HepG2 (cell line): ENCODE measurements around the gene RECQL5. TPM values are rescaled to one million over a fixed set of nuclear protein-coding genes. Genes with fewer than 3 reads are reported as not detected.

Experiments
- CC2D1A ChIP-seq: sonication (generic); formaldehyde crosslinking; IDR thresholded peaks from 2 replicates; pipeline ENCODE4 v1.8.1; 2023; ENCODE audit warnings: mild to moderate bottlenecking, missing genetic modification reagents
- ELF1 ChIP-seq: sonication (generic); formaldehyde crosslinking; IDR thresholded peaks from 2 replicates; pipeline ENCODE4 v1.4.0; 2020; ENCODE audit warnings: missing genetic modification reagents
- ESRRA ChIP-seq: sonication (generic); formaldehyde crosslinking; IDR thresholded peaks from 2 replicates; pipeline ENCODE4 v1.5.1; 2020; ENCODE audit warnings: mild to moderate bottlenecking, low read depth, missing genetic modification reagents
- FOSL2 ChIP-seq: sonication (generic); formaldehyde crosslinking; IDR thresholded peaks from 2 replicates; pipeline ENCODE4 v1.4.0; 2020; ENCODE audit warnings: missing genetic modification reagents
- HMG20B ChIP-seq: conservative IDR thresholded peaks from 2 replicates; pipeline ENCODE4 v1.6.1; 2016; ENCODE audit warnings: missing genetic modification reagents, missing compliant biosample characterization
- MEIS2 ChIP-seq: sonication (generic); formaldehyde crosslinking; IDR thresholded peaks from 2 replicates; pipeline ENCODE4 v1.9.0; 2021; ENCODE audit warnings: mild to moderate bottlenecking, missing genetic modification reagents
- NFATC3 ChIP-seq: sonication (generic); formaldehyde crosslinking; IDR thresholded peaks from 2 replicates; pipeline ENCODE4 v1.5.1; 2020; ENCODE audit warnings: mild to moderate bottlenecking, missing genetic modification reagents
- NKX3-1 ChIP-seq: sonication (generic); formaldehyde crosslinking; IDR thresholded peaks from 2 replicates; pipeline ENCODE4 v1.5.0; 2020; ENCODE audit warnings: missing genetic modification reagents
- PHF20 ChIP-seq: sonication (generic); formaldehyde crosslinking; IDR thresholded peaks from 2 replicates; pipeline ENCODE4 v1.5.0; 2020; ENCODE audit warnings: mild to moderate bottlenecking, missing genetic modification reagents
- PHF8 ChIP-seq: sonication (generic); formaldehyde crosslinking; IDR thresholded peaks from 2 replicates; pipeline ENCODE4 v1.5.0; 2020; ENCODE audit warnings: missing genetic modification reagents
- ZFP36L1 ChIP-seq: sonication (generic); formaldehyde crosslinking; IDR thresholded peaks from 2 replicates; pipeline ENCODE4 v1.8.0; 2022; ENCODE audit warnings: mild to moderate bottlenecking, missing genetic modification reagents, moderate library complexity
- ZFP62 ChIP-seq: sonication (generic); formaldehyde crosslinking; IDR thresholded peaks from 2 replicates; pipeline ENCODE4 v1.4.0; 2020; ENCODE audit warnings: missing genetic modification reagents
- ZNF138 ChIP-seq: sonication (generic); formaldehyde crosslinking; IDR thresholded peaks from 2 replicates; pipeline ENCODE4 v1.5.0; 2020; ENCODE audit warnings: mild to moderate bottlenecking, low read depth, missing genetic modification reagents
- ZNF3 ChIP-seq: IDR thresholded peaks from 2 replicates; pipeline ENCODE4 v1.7.0; 2017; ENCODE audit warnings: inconsistent platforms
- polyA plus RNA-seq, 8 experiments: library from polyadenylated mRNA; depleted of rRNA in 3 of 8; stranded (reverse) in 7 of 8; unstranded in 1 of 8; fragments of >200 nt; fragmentation: Illumina TruSeq in 4 of 8; extraction: Trizol in 4 of 8; gene quantifications; 2 replicates each; pipeline versions ENCODE4 v1.2.1 to v1.2.3, GENCODE V29; 2011 to 2016; ENCODE audit warnings: low read depth in 4 of 8, missing spikeins in 1 of 8, mixed read lengths in 1 of 8; ENCODE audit not compliant: insufficient read depth in 1 of 8
- total RNA-seq, 5 experiments: library from RNA; depleted of rRNA; stranded (reverse); fragments of >200 nt; fragmentation: Illumina TruSeq; extraction: Trizol; gene quantifications; 2 replicates each; pipeline ENCODE4 v1.2.3, GENCODE V29; 2016; ENCODE audit warnings: low read depth in 1 of 5
- TF ChIP-seq, protein P1 (sequence below): sonication (generic); formaldehyde crosslinking; IDR thresholded peaks from 2 replicates; pipeline ENCODE4 v1.4.0; 2020; ENCODE audit warnings: missing genetic modification reagents, borderline replicate concordance
- TF ChIP-seq, protein P2 (sequence below): sonication (generic); formaldehyde crosslinking; IDR thresholded peaks from 2 replicates; pipeline ENCODE4 v1.5.1; 2020; ENCODE audit warnings: mild to moderate bottlenecking, missing genetic modification reagents, moderate library complexity
- TF ChIP-seq, protein P3 (sequence below): sonication (generic); formaldehyde crosslinking; IDR thresholded peaks from 2 replicates; pipeline ENCODE4 v1.5.0; 2020; ENCODE audit warnings: mild to moderate bottlenecking, missing genetic modification reagents
- TF ChIP-seq, protein P4 (sequence below): sonication (generic); formaldehyde crosslinking; IDR thresholded peaks from 2 replicates; pipeline ENCODE4 v1.8.1; 2023; ENCODE audit warnings: missing genetic modification reagents, mild to moderate bottlenecking, borderline replicate concordance
- TF ChIP-seq, protein P5 (sequence below): sonication (generic); formaldehyde crosslinking; IDR thresholded peaks from 2 replicates; pipeline ENCODE4 v1.4.0; 2020; ENCODE audit warnings: mild to moderate bottlenecking, missing genetic modification reagents, borderline replicate concordance

RECQL5 gene
- total and polyA plus RNA-seq, 2 of the 13 experiments (the other 11 are each of a cell fraction or from before 2014, with no cell fraction given) = 27.7 to 32.0 TPM

DNA sequence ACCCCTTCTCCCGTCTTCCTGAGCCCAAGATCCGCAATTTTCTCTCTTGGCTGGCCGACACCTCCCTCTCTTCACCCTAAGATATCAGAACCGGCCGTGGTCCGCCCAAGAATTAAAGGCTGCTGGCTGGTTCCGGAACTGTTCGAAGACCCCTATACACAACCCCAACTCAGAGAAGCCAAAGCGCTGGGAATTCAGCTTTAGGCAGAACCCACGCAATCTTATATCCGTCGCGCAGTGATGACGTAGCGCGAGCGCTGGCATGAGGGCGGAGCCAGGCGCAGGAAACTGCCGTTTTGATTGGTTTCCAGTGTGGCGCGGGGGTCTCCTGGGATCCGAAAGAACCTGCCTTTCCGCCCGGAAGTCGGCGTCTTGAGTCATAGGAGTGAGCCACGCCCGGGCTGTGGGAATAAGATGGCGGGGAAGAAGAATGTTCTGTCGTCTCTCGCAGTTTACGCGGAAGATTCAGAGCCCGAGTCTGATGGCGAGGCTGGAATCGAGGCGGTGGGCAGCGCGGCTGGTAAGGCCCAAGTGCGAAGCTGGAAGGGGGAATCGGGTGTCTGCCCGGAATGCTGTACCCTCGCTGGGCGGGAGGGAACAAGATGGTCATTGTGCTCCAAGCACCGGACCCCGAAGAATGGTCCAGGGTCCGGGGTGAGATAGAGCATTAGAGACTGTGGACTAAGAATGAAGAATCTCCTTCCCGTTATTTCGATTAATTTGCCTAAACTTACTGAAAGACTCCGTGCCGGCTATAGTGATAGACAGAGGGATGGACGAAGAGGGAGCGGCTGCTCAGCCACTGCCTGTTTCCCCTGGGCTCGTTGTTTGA lies at the start of gene RECQL5, which contains the start of gene SAP30BP (continued):
- TF ChIP-seq, protein P1, sequence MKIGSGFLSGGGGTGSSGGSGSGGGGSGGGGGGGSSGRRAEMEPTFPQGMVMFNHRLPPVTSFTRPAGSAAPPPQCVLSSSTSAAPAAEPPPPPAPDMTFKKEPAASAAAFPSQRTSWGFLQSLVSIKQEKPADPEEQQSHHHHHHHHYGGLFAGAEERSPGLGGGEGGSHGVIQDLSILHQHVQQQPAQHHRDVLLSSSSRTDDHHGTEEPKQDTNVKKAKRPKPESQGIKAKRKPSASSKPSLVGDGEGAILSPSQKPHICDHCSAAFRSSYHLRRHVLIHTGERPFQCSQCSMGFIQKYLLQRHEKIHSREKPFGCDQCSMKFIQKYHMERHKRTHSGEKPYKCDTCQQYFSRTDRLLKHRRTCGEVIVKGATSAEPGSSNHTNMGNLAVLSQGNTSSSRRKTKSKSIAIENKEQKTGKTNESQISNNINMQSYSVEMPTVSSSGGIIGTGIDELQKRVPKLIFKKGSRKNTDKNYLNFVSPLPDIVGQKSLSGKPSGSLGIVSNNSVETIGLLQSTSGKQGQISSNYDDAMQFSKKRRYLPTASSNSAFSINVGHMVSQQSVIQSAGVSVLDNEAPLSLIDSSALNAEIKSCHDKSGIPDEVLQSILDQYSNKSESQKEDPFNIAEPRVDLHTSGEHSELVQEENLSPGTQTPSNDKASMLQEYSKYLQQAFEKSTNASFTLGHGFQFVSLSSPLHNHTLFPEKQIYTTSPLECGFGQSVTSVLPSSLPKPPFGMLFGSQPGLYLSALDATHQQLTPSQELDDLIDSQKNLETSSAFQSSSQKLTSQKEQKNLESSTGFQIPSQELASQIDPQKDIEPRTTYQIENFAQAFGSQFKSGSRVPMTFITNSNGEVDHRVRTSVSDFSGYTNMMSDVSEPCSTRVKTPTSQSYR (CRISPR knock-in tag) = no peak
- TF ChIP-seq ZFP62 (no peak), ZFP36L1 (CRISPR knock-in tag) (no peak), NFATC3 (CRISPR knock-in tag) (no peak), ESRRA (0 out of 2 replicates have a peak, but pooled peaks have one; percentile 61), NKX3-1 (CRISPR knock-in tag) (no peak), FOSL2 (CRISPR knock-in tag) (peak; percentile 74), ELF1 (CRISPR knock-in tag) (peak; percentile 97), HMG20B (no peak), CC2D1A (CRISPR knock-in tag) (0 out of 2 replicates have a peak, but pooled peaks have one; percentile 4), PHF20 (CRISPR knock-in tag) (peak; percentile 100), PHF8 (CRISPR knock-in tag) (peak; percentile 86), ZNF138 (CRISPR knock-in tag) (no peak), ZNF3 (CRISPR knock-in tag) (no peak), MEIS2 (CRISPR knock-in tag) (peak; percentile 6)
- TF ChIP-seq, protein P2, sequence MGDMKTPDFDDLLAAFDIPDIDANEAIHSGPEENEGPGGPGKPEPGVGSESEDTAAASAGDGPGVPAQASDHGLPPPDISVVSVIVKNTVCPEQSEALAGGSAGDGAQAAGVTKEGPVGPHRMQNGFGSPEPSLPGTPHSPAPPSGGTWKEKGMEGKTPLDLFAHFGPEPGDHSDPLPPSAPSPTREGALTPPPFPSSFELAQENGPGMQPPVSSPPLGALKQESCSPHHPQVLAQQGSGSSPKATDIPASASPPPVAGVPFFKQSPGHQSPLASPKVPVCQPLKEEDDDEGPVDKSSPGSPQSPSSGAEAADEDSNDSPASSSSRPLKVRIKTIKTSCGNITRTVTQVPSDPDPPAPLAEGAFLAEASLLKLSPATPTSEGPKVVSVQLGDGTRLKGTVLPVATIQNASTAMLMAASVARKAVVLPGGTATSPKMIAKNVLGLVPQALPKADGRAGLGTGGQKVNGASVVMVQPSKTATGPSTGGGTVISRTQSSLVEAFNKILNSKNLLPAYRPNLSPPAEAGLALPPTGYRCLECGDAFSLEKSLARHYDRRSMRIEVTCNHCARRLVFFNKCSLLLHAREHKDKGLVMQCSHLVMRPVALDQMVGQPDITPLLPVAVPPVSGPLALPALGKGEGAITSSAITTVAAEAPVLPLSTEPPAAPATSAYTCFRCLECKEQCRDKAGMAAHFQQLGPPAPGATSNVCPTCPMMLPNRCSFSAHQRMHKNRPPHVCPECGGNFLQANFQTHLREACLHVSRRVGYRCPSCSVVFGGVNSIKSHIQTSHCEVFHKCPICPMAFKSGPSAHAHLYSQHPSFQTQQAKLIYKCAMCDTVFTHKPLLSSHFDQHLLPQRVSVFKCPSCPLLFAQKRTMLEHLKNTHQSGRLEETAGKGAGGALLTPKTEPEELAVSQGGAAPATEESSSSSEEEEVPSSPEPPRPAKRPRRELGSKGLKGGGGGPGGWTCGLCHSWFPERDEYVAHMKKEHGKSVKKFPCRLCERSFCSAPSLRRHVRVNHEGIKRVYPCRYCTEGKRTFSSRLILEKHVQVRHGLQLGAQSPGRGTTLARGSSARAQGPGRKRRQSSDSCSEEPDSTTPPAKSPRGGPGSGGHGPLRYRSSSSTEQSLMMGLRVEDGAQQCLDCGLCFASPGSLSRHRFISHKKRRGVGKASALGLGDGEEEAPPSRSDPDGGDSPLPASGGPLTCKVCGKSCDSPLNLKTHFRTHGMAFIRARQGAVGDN (CRISPR knock-in tag) = peak; percentile 77
- TF ChIP-seq, protein P3, sequence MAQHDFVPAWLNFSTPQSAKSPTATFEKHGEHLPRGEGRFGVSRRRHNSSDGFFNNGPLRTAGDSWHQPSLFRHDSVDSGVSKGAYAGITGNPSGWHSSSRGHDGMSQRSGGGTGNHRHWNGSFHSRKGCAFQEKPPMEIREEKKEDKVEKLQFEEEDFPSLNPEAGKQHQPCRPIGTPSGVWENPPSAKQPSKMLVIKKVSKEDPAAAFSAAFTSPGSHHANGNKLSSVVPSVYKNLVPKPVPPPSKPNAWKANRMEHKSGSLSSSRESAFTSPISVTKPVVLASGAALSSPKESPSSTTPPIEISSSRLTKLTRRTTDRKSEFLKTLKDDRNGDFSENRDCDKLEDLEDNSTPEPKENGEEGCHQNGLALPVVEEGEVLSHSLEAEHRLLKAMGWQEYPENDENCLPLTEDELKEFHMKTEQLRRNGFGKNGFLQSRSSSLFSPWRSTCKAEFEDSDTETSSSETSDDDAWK (CRISPR knock-in tag) = no peak
- TF ChIP-seq, protein P4, sequence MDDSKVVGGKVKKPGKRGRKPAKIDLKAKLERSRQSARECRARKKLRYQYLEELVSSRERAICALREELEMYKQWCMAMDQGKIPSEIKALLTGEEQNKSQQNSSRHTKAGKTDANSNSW (CRISPR knock-in tag) = no peak; the same call in 1 of the 2 replicates
- TF ChIP-seq, protein P5, sequence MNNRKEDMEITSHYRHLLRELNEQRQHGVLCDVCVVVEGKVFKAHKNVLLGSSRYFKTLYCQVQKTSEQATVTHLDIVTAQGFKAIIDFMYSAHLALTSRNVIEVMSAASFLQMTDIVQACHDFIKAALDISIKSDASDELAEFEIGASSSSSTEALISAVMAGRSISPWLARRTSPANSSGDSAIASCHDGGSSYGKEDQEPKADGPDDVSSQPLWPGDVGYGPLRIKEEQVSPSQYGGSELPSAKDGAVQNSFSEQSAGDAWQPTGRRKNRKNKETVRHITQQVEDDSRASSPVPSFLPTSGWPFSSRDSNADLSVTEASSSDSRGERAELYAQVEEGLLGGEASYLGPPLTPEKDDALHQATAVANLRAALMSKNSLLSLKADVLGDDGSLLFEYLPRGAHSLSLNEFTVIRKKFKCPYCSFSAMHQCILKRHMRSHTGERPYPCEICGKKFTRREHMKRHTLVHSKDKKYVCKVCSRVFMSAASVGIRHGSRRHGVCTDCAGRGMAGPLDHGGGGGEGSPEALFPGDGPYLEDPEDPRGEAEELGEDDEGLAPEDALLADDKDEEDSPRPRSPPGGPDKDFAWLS (CRISPR knock-in tag) = no peak; the same call in 1 of the 2 replicates
